OCI-LY3 (cell line): ENCODE measurements around the gene HRCT1.

Source experiments
- EZH2phosphoT487 ChIP-seq: fragments of 200-600 bp; shearing (Covaris generic); IDR thresholded peaks from 2 replicates; pipeline ENCODE4 v1.6.1; 2018; ENCODE audit warnings: antibody characterized with exemption, mixed run types, low read depth
- TF ChIP-seq, protein P1 (sequence below): fragments of 200-600, 300-600 bp; sonication (generic); IDR thresholded peaks from 2 replicates; pipeline ENCODE4 v1.5.1; 2014; ENCODE audit warnings: antibody characterized with exemption, low read length, low read depth

DNA sequence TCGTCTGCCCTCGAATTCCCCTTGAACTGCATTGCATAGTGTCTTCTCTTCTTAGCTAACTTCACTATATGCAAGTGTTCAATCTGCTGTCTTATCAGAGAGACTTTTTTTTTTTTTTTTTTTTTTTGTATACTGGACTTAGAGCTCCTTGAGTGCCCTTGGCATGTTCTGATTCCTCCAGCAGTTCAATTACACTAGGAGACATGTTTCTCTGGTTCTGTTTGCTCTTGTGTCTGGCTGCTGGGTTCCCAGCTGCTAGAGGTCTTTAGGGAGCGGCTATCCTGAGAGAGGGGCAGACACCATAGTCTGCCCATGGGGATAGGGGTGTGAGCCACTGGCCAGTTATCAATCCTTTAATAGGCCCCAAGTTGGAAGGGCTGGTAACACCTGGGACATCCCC, 38.8 kb downstream of the HRCT1 start:
- TF ChIP-seq, protein P1, sequence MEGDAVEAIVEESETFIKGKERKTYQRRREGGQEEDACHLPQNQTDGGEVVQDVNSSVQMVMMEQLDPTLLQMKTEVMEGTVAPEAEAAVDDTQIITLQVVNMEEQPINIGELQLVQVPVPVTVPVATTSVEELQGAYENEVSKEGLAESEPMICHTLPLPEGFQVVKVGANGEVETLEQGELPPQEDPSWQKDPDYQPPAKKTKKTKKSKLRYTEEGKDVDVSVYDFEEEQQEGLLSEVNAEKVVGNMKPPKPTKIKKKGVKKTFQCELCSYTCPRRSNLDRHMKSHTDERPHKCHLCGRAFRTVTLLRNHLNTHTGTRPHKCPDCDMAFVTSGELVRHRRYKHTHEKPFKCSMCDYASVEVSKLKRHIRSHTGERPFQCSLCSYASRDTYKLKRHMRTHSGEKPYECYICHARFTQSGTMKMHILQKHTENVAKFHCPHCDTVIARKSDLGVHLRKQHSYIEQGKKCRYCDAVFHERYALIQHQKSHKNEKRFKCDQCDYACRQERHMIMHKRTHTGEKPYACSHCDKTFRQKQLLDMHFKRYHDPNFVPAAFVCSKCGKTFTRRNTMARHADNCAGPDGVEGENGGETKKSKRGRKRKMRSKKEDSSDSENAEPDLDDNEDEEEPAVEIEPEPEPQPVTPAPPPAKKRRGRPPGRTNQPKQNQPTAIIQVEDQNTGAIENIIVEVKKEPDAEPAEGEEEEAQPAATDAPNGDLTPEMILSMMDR = no peak
- no peak for TF ChIP-seq EZH2phosphoT487
